ENCODE results near the gene RRP12.
A peak's percentile ranks its signal among the peaks of the same experiment; 100 is the strongest.
"Not testable (repeated sequence)": the region's sequence is repeated elsewhere in the genome, so short reads cannot be mapped to it uniquely, and the experiment has no call there.

The RRP12 gene, protein sequence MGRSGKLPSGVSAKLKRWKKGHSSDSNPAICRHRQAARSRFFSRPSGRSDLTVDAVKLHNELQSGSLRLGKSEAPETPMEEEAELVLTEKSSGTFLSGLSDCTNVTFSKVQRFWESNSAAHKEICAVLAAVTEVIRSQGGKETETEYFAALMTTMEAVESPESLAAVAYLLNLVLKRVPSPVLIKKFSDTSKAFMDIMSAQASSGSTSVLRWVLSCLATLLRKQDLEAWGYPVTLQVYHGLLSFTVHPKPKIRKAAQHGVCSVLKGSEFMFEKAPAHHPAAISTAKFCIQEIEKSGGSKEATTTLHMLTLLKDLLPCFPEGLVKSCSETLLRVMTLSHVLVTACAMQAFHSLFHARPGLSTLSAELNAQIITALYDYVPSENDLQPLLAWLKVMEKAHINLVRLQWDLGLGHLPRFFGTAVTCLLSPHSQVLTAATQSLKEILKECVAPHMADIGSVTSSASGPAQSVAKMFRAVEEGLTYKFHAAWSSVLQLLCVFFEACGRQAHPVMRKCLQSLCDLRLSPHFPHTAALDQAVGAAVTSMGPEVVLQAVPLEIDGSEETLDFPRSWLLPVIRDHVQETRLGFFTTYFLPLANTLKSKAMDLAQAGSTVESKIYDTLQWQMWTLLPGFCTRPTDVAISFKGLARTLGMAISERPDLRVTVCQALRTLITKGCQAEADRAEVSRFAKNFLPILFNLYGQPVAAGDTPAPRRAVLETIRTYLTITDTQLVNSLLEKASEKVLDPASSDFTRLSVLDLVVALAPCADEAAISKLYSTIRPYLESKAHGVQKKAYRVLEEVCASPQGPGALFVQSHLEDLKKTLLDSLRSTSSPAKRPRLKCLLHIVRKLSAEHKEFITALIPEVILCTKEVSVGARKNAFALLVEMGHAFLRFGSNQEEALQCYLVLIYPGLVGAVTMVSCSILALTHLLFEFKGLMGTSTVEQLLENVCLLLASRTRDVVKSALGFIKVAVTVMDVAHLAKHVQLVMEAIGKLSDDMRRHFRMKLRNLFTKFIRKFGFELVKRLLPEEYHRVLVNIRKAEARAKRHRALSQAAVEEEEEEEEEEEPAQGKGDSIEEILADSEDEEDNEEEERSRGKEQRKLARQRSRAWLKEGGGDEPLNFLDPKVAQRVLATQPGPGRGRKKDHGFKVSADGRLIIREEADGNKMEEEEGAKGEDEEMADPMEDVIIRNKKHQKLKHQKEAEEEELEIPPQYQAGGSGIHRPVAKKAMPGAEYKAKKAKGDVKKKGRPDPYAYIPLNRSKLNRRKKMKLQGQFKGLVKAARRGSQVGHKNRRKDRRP (N-terminal part only)

DNA sequence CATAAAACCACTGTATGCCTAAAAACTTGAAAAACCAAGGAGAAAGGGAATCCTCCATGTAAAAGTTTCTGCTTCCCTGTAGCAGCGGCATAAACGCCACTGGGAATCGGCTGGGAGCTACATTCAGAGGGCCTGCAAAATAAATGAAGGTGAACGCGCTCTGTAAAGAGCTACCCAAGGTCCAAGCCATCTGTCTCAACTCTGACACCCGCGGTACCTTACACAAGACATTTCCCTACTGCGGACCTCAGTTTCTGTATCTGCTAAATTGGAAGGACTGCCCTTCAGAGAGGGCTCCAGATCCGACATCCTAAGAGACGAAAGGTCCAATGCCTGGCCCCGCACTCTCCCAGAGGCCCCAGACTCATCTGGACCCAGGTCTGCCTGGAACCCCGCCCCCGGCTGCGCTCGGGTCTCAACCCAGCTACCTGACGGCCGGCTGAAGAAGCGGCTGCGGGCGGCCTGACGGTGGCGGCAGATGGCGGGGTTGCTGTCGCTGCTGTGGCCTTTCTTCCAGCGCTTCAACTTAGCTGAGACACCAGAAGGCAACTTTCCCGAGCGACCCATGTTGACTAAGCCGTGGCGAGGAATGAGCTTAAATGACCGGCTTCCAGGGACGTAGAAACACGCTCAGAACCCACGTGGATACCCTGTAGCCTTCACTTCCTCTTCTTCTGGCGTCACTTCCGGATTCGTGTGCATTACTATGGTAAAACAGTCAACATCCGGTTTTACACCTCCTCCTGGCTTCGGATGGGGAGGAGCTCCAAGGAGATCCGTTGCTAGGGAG lies at the start of gene RRP12:
TSS of gene RRP12 (minus strand) at position 676 of the 790 bp plus-strand sequence. CDS start at position 567, 109 bp downstream.
- peak; percentile 83 for DNase-seq

DNA sequence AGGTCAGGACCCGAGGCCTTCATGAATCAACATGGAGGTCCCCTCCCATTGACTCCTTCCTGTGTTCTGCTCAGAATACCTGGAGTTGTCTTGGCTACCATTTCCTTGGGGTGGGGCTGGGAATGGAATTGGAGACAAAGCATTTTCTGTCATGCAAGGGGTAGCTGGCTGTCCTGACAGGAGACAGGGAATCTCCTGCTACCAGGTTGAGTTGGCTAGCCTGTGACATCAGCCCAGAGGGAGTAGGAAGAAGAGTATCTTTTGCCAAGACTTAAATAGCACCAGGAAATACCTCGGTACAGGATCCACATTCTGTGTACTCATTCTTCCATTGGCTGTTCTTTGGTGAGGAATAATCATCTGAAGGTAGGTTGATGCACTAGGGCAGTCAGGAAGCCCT lies 49.7 kb upstream of the RRP12 start:
- DNase-seq = no peak

DNA sequence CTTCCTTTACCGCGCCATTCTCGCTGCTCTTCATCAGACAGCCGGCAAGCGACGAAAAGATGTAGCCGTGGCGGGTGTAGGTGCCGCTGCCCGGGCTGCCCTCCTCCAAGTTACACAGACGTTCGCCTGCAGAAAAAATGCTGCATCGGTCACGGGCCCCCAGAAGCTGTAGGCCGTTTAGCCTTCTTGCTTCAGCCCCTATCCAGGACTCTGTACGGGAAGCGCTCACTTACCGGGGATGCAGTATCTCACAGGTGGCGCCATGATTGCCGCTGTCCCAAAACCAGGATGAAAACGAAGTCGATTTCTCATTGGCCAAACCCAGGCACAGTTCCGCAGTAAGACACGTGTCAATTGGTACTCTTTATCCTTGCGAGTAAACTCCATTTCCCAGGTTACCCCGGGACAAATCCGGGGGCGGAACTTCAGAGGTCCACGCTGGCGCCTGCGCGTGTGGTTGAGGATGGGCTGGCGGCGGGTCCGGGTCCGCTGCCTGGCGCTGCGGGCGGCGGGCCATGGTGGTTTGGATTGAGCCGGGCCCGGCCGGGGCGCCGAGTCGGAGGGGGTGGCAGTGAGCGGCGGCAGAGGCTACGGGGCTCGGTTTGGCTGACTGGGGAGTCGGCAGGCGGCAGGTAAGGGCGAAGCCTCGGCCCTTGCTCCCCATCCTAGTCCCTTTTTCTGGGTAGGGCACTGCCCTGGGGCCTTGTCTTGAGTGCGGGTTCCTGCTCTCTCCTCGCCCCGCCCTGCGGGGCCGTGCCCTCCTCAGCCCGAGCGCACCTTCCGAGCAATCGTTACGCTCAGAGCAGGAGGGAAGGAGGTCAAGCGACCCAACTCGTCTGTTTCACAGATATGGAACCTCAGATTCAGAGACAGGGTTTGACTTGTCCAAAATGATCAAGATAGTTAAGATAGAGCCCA lies 44.8 kb upstream of the RRP12 start, which contains the start of the genes EXOSC1 and ZDHHC16:
TSS of gene EXOSC1 (minus strand) at position 285 of the 918 bp plus-strand sequence. CDS start at position 264, 21 bp downstream.
TSS of gene ZDHHC16 (plus strand) at position 454 of the 918 bp plus-strand sequence. CDS start 5,501 bp downstream, outside the sequence.
- DNase-seq = peak; percentile 83

DNA sequence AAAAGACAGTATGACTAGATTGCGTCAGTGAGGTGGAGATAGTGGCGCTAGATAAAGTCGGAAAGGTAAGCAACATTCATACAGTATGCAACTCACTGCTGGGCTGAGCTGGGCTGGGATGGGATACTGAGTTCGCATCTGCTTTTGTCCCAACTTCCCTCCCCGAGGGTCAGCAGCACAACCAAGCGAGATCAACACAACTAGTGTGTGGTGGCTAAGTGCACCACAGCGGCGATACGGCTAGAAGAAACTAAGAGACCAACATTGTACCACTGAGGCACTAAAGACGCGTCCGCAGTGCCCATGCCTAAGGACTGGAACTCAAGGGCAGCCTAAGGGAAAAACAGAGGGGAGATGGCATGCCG lies 44.2 kb upstream of the RRP12 start:
- DNase-seq = no peak

DNA sequence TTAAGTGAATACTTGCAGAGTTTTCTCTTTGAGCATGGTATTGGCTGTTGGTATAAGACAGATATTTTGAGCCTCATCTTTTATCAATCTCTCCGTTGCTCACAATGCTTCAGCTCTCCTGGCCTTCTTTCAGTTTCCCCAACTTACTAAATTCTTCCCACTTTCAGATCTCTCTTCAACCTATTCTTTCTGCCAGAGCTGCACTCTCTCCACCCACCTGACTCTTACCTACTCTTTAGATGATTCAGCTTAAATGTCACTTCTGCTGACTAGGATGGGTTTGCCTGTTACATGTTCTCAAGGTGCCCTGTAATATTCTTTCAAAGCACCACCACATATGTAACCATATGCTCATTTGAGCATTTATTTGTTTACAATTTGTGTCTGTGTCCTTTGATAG lies 43.1 kb upstream of the RRP12 start:
- DNase-seq = no peak

DNA sequence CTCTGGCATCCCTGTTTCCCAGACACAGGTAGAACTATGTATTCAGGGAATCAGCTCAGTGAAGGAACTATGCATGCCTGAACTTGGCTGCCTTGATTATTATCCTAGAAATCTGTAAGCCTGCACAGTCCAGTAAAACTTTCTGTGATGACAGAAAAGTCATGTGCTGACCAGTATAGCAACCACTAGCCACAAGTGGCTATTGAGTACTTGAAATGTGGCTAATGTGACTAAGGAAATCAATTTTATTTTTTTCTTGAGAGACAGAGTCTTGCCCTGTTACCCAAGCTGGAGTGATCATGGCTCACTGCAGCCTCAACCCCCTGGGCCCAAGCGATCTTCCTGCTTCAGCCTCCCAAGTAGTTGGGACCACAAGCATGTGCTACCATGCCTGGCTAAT lies 41.1 kb upstream of the RRP12 start:
- DNase-seq = no peak

DNA sequence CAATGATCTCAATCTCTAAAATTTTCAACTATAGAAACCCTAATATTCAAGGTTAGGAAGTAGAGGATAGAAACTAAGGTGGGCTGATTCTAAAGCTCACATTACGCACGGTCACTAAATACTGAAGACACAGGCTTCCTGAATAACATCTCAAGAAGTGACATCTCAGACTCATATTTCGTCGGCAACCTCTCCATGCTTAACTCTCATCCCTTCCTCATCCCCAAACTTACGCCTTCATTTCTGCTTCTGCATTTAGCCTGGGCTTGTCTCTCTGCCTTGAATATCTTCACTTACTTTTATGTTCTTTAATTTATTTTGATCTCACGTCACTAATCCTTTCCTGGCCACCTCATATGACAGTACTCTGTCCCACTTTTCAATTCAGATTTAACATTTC lies 34.1 kb upstream of the RRP12 start:
- no peak for DNase-seq

DNA sequence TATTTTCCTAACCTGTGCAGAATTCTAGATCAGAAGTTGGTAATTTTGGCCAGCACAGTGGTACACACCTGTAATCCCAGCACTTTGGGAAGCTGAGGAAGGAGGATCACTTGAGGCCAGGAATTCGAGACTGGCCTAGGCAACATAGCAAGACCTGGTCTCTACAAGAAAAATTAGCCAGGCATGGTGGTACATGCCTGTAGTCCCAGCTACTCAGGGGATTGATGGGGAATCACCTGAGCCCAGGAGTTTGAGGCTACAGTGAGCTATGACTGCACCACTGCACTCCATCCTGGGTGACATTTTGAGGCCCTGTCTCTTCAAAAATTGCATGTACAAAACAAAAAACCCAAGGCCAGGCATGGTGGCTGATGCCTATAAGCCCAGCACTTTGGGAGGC lies 33.4 kb upstream of the RRP12 start:
- DNase-seq = no peak

DNA sequence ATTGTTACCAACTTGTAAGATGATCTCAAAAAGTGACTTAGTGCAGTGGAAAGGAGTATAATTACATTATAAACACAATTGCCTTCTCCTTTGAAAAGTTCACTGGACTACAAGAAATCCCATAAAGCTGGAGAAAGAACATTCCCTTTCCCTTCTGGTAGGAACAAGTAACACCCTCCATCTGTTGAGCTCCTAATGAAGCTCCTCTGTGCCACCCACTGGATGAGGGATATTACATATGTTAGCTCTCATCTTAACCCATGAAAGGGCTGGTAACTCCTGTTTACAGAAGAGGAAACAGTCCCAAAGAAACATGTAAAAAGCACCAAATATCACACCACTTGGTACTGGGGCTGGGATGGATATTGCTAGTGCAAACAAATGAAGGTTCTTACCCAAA lies 32.9 kb upstream of the RRP12 start:
- no peak for DNase-seq

DNA sequence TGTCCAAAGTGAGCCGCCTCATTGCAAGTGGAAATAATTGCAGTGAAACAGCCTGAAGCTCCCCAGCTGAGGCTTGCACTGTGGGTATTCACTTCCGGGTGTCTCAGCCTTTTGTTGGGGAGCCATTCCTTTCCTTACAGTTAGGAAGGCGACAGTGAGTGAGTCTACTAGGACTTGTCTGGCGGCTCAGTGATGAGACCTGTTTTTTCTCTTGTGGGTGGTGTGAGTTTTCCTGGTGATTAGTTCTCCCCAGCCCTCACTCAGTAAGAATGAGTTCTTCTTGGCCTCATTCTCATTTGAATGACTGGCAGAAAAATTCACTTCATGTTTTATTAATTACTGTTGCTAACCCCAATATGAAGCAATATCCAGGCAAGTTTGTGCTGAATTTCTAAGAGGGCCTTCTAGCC lies 27.4 kb upstream of the RRP12 start:
- no peak for DNase-seq

DNA sequence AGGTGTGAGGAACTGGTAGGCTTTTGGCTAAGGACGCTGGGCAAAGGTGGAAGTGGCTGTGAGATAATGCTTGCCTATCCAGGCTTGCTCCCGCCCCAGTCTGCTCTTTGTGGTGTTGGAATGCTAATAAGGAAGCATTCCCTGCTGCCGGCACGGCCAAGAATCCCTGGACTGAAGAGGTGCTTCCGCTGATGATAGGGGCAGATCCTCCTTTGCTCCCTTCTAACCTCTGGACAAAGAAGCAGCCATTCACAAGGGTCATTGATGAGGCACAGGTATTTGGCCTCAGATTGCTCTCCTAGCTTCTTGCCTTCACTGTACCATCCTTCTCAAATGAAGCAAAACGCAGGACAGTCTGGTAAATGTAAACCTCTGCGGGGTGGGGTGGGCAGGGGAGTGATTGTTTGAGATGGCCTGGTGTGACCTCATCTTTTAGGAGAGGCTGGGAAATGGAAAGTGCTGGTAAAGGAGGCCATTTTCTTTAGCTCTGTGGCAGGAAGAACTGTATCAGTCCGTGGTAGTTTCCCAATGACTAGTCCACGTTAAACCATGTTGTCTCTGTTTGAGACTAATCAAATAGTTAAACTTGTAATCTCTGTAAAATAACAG lies 26.5 kb upstream of the RRP12 start:
- DNase-seq = no peak

DNA sequence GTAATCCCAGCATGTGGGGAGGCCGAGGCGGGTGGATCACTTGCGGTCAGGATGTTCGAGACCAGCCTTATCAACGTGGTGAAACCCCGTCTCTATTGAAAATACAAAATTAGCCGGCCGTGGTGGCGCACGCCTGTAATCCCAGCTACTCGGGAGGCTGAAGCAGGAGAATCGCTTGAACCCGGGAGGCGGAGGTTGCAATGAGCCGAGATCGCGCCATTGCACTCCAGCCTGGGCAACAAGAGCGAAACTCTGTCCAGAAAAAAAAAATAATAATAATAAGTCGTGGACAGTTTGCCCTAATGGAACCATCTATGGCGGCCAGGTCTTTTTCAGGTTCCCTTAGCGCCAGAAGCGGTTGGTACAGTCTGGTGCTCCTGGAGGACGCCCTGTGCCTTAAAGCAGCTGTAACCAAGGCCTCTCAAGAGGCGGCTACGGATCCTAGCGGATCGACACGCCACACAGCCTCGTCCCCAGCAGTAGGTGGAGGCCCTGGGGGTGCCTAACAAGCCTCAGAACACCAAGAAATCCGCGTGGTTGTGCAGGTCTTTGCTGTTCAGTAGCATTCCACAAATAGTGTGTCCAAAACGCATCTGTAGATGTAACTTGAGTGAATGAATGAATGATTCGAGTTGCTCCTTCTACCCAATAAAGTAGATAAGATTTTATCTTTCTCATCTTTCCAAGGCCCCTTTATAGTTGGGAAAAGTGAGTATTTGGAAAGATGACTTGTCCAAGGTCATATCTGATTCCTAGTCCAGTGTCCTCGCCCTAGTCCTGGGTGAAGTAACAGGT lies 25.8 kb upstream of the RRP12 start:
- DNase-seq = no peak

DNA sequence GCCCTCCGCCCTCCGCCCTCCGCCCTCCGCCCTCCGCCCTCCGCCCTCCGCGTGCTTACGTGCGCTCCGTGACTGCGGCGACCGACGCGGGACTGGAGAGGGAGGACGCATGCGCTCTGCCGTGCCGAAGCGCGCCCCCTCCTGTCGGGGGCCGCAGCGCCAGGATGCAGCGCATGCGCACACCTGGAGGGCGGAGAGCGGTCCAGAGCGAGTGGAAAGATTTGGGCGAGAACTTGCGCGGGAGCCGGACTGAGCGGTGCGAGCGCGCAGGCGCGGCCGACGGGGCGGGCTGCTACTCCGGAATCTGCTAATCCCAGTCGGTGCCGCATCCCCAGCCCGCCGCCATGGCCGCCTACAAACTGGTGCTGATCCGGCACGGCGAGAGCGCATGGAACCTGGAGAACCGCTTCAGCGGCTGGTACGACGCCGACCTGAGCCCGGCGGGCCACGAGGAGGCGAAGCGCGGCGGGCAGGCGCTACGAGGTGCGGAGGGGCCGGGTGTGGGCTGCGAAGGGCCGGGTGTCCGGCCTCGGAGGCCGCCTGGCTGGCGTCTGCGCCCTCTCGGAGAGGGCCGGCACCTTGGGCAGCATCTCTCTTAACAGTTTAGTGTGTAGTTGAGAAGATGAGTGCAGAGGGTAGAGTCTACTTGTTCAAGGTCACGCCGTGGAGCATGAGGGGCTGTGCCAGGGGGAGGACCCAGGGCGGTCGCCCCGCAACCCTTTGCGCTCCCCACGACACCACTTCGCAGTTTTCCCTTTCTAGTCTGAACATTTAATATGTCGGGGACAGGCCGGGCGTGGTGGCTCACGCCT lies 25.0 kb upstream of the RRP12 start, which contains the start of gene PGAM1:
TSS of gene PGAM1 (plus strand) at position 228 of the 812 bp plus-strand sequence. CDS start at position 345, 117 bp downstream.
- peak; percentile 81 for DNase-seq

DNA sequence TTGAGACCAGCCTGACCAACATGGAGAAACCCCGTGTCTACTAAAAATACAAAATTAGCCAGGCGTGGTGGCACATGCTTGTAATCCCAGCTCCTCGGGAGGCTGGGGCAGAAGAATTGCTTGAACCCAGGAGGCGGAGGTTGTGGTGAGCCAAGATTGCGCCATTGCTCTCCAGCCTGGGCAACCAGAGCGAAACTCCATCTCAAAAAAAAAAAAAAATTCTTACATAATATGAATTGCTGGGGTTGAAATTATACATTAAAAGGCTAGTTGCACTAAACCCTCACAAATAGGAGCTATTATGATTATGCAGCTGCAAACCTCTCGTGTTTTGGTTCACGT lies 22.6 kb upstream of the RRP12 start:
- not testable (repeated sequence) for DNase-seq

DNA sequence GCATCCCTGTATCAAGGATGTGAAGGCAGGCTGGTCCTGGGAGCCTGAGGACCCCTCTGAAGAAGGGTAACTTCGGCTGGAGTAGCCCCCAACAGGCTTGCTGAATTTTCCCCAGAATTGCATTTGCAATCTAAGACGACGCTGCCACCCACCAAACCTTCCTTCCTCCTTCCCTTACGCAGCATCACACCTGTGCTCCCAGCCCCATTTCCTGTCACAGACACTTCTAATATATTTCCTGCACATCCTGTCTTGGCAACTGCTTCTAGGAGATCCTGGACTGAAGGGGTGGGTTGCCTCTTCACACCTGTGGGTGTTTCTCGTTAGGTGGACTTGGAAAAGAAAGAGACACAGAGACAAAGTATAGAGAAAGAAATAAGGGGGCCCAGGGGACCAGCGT lies 15.4 kb upstream of the RRP12 start:
- DNase-seq = no peak

DNA sequence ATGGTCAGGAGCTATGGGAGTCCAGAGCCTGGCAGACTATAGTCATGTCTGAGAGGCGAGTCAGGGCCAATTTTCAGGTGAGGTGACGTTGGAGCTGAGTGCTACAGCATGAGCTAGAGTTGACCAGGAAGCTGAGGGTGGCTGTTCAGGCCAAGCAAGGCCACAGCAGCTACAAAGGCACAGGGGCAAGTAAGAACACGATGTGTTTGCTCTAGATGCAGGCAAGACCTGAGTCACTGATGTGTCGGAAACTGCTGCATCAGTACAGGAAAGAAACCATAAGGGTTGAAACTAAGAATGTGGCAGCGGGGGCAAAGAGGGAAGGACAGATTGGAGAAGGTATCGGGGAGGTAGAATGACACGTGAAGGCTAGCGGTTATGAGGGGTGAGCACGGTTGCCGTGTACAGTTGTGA lies 11.8 kb upstream of the RRP12 start:
- DNase-seq = no peak

DNA sequence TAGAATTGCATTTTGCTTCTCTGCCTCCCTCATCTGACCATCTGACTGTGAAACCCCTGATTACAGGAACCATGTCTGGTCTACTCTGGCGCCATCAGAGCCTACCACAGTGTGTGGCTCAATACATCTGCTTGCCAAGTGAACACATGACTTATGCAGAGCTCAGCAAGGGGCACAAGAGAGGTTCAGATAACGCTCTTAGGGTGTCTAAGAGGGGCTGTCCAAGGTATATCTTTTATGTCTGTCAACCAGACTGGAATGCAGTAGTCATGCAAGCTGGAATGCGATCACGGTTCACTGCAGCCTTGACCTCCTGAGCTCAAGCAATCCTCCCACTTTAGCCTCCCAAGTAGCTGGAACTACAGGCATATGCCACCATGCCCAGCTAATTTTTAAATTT lies 10.3 kb upstream of the RRP12 start:
- DNase-seq = no peak

DNA sequence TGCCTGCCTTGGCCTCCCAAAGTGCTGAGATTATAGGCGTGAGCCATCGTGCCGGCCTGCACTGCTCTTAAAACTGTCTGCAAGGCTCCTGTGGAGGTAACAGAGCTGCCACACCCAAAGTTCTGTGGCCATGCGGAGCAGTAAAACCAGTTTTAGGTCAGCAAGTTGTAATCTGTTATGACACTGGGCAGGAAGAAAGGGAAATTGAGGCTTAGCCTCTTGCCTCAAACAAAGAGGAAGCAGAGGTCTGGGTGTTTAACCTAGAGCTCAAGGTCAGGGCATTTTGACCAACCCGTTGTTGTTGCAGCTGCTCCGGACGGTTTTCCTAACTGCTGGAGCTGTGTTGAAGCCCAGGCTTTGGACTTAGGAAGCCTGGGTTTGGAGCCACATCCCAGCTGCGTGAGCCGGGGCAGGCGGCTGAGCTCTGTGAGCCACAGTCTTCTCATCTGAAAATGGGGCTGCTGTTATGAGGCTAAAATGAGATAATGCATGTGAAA lies 7.4 kb upstream of the RRP12 start:
- no peak for DNase-seq

DNA sequence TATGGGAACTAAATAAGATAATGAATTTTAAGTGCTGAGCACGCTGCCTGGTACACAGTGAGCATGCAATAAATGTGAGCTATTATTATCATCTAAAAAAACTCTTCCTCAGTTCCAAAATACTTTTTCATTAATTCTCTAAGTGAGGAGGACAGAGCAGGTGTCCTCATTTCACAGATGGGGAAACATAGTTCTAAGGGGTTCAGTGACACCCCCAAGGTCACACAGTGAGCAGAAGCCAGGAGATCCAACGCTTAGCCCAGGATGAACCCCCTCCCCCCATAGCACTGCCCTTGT lies 6.8 kb upstream of the RRP12 start:
- DNase-seq = no peak
